Activated CD4-positive, alpha-beta T cell treated with anti-CD3 and anti-CD28 coated beads, Interleukin-10, Interleukin-2, amounts not matched to agents 100 ng/mL and 50 ng/mL, durations not matched to agents 16 hours and 8 hours (primary cell): Measurements from ENCODE around the gene SLC5A5.
"Not testable (repeated sequence)": the region's sequence is repeated elsewhere in the genome, so short reads cannot be mapped to it uniquely, and the experiment has no call there.

Source experiments
- DNase-seq: peaks from one replicate; pipeline ENCODE4 v3.0.0-alpha.2; 2020

The SLC5A5 gene

GRCh38 chr19:17872251-17873001, 681 bp downstream of the SLC5A5 start:
- peak; percentile 85 for DNase-seq

GRCh38 chr19:17873786-17874757, 2.3 kb downstream of the SLC5A5 start:
- peak; percentile 79 for DNase-seq

- DNase-seq, result no peak
Measured at GRCh38 chr19:17874758-17875135, 3.0 kb downstream of the SLC5A5 start.

GRCh38 chr19:17877696-17878095, 6.0 kb downstream of the SLC5A5 start:
- DNase-seq, result no peak

- no peak for DNase-seq
Measured at GRCh38 chr19:17879466-17879865, 7.7 kb downstream of the SLC5A5 start.

- no peak for DNase-seq
Measured at GRCh38 chr19:17881701-17882100, 10.0 kb downstream of the SLC5A5 start.

- no peak for DNase-seq
Measured at GRCh38 chr19:17883627-17884410, 12.1 kb downstream of the SLC5A5 start.

GRCh38 chr19:17886515-17886914, 14.8 kb downstream of the SLC5A5 start:
- no peak for DNase-seq

- DNase-seq, result not testable (repeated sequence)
Measured at GRCh38 chr19:17887221-17887620, 15.5 kb downstream of the SLC5A5 start.

- no peak for DNase-seq
Measured at GRCh38 chr19:17888260-17888659, 16.5 kb downstream of the SLC5A5 start.

GRCh38 chr19:17889609-17890214, 18.0 kb downstream of the SLC5A5 start:
- no peak for DNase-seq

GRCh38 chr19:17893766-17894165, 22.0 kb downstream of the SLC5A5 start:
- DNase-seq, result no peak

- no peak for DNase-seq
Measured at GRCh38 chr19:17902701-17903100, 31.0 kb downstream of the SLC5A5 start.

- no peak for DNase-seq
Measured at GRCh38 chr19:17908244-17908643, 36.5 kb downstream of the SLC5A5 start.

- no peak for DNase-seq
Measured at GRCh38 chr19:17909003-17909732, 37.4 kb downstream of the SLC5A5 start.

GRCh38 chr19:17910791-17911360, 39.1 kb downstream of the SLC5A5 start:
- no peak for DNase-seq

GRCh38 chr19:17915940-17916593, 44.3 kb downstream of the SLC5A5 start:
- DNase-seq, result no peak

- not testable (repeated sequence) for DNase-seq
Measured at GRCh38 chr19:17918151-17918550, 46.4 kb downstream of the SLC5A5 start.

GRCh38 chr19:17919122-17919521, 47.4 kb downstream of the SLC5A5 start:
- DNase-seq, result not testable (repeated sequence)

GRCh38 chr19:17920527-17920926, 48.8 kb downstream of the SLC5A5 start:
- no peak for DNase-seq

- DNase-seq, result no peak
Measured at GRCh38 chr19:17922138-17922537, 50.4 kb downstream of the SLC5A5 start.
